Activated CD4-positive, alpha-beta T cell treated with anti-CD3 and anti-CD28 coated beads for 36 hours (primary cell): ENCODE measurements around the gene EIF3B. TPM values are rescaled to one million over a fixed set of nuclear protein-coding genes. Genes with fewer than 3 reads are reported as not detected.
"Not testable (repeated sequence)": the region's sequence is repeated elsewhere in the genome, so short reads cannot be mapped to it uniquely, and the experiment has no call there.

Source experiments
- ATAC-seq: fragments of 200-7000 bp; cut with Tn5 transposase; one replicate; pipeline ENCODE4 v1.10.0; 2021; ENCODE audit warnings: mild to moderate bottlenecking, moderate library complexity
- CTCF ChIA-PET: fragments of 350-600 bp; sonication (Branson Sonifier 250); formaldehyde crosslinking; loops from one replicate; lab custom pipeline; 2021; ENCODE audit warnings: antibody characterized with exemption; lab: Charles Lee
- POLR2A ChIA-PET: fragments of 350-600 bp; sonication (Branson Sonifier 250); formaldehyde crosslinking; loops from one replicate; lab custom pipeline; 2021; ENCODE audit warnings: antibody characterized with exemption, inconsistent platforms; lab: Charles Lee
- DNase-seq: peaks from one replicate; pipeline ENCODE4 v3.0.0-alpha.2; 2020
- H3K27ac Mint-ChIP-seq: one replicate; pipeline ENCODE4 v1.8.0; 2021; ENCODE audit warnings: mixed read lengths
- H3K27me3 Mint-ChIP-seq: one replicate; pipeline ENCODE4 v1.8.0; 2021; ENCODE audit warnings: mixed read lengths
- H3K36me3 Mint-ChIP-seq: one replicate; pipeline ENCODE4 v1.8.0; 2021; ENCODE audit warnings: low read depth, mixed read lengths
- H3K4me1 Mint-ChIP-seq: one replicate; pipeline ENCODE4 v1.8.0; 2021; ENCODE audit warnings: mixed read lengths
- H3K4me3 Mint-ChIP-seq: one replicate; pipeline ENCODE4 v1.8.0; 2021; ENCODE audit warnings: mild to moderate bottlenecking, moderate library complexity, mixed read lengths
- H3K9me3 Mint-ChIP-seq: one replicate; pipeline ENCODE4 v1.8.0; 2021; ENCODE audit warnings: low read depth, mixed read lengths
- intact Hi-C, 2 experiments: fragments of 100-400 bp; cut with DNase I in 1 of 2; cut with micrococcal nuclease in 1 of 2; formaldehyde crosslinking; loops; one replicate each; pipeline versions ENCODE4 v1.14.2 to v1.15.1; 2022 to 2024; cut with DNase I, micrococcal nuclease
- total RNA-seq, 2 experiments: library from RNA; stranded (reverse); gene quantifications; one replicate each; pipeline ENCODE4 v1.2.3, GENCODE V29; 2021

EIF3B gene
- total RNA-seq, 2 experiments from 2014 or later = 185 to 227 TPM

GRCh38 chr7:2377492-2377891 lies 22.9 kb downstream of the EIF3B start:
- H3K9me3 Mint-ChIP-seq, H3K4me1 Mint-ChIP-seq, CTCF ChIA-PET, H3K27ac Mint-ChIP-seq, intact Hi-C loops, ATAC-seq, POLR2A ChIA-PET, DNase-seq, H3K4me3 Mint-ChIP-seq, H3K27me3 Mint-ChIP-seq: not testable (repeated sequence)
- peaks cover 63% of the 10 kb centered on the region for H3K36me3 Mint-ChIP-seq

- ATAC-seq, H3K4me3 Mint-ChIP-seq, H3K9me3 Mint-ChIP-seq, CTCF ChIA-PET, H3K4me1 Mint-ChIP-seq, DNase-seq, H3K27me3 Mint-ChIP-seq, intact Hi-C loops: not testable (repeated sequence)
- POLR2A ChIA-PET = interaction anchor here (1.4 kb wide), 1 partner anchor 8 kb away, joined by 4 read pairs; no protein-coding TSS in a partner anchor
- H3K27ac Mint-ChIP-seq = peak overlapping the region; percentile 25
- peaks cover 60% of the 10 kb centered on the region for H3K36me3 Mint-ChIP-seq
Measured at GRCh38 chr7:2378125-2378524, 23.5 kb downstream of the EIF3B start.

- H3K9me3 Mint-ChIP-seq = no peaks in the 10 kb centered on the region
- CTCF ChIA-PET = interaction anchor here (0.7 kb wide), 1 partner anchor 23 kb away, joined by 3 read pairs; no protein-coding TSS in a partner anchor
- no peak overlapping the region for H3K27ac Mint-ChIP-seq
- POLR2A ChIA-PET = interaction anchor here (1.4 kb wide), 1 partner anchor 9 kb away, joined by 4 read pairs; no protein-coding TSS in a partner anchor
- H3K4me3 Mint-ChIP-seq = no peak overlapping the region
- no peaks in the 10 kb centered on the region for H3K27me3 Mint-ChIP-seq
- H3K36me3 Mint-ChIP-seq = peaks cover 58% of the 10 kb centered on the region
- intact Hi-C loops = no loop called here
- DNase-seq (no peak), ATAC-seq (no peak)
- H3K4me1 Mint-ChIP-seq = peaks cover 3% of the 10 kb centered on the region
Measured at GRCh38 chr7:2379161-2379560, 24.5 kb downstream of the EIF3B start.

GRCh38 chr7:2379821-2380450 lies 25.3 kb downstream of the EIF3B start:
- H3K4me3 Mint-ChIP-seq = no peak overlapping the region
- intact Hi-C loops = loop anchor here in 1 of 2 experiments (10.0 kb wide), 1 partner anchor 55 kb away; no protein-coding TSS in a partner anchor
- no peaks in the 10 kb centered on the region for H3K27me3 Mint-ChIP-seq
- CTCF ChIA-PET = interaction anchor here (0.6 kb wide), 1 partner anchor 374 kb away, joined by 3 read pairs; no protein-coding TSS in a partner anchor
- DNase-seq = no peak
- no peak overlapping the region for H3K27ac Mint-ChIP-seq
- ATAC-seq = no peak
- H3K9me3 Mint-ChIP-seq = no peaks in the 10 kb centered on the region
- POLR2A ChIA-PET = no interaction called here
- H3K36me3 Mint-ChIP-seq = peaks cover 53% of the 10 kb centered on the region
- peaks cover 3% of the 10 kb centered on the region for H3K4me1 Mint-ChIP-seq

- Mint-ChIP-seq H3K9me3 (no peaks in the 10 kb centered on the region), H3K27me3 (no peaks in the 10 kb centered on the region), H3K36me3 (peaks cover 48% of the 10 kb centered on the region), H3K4me1 (peaks cover 3% of the 10 kb centered on the region), H3K27ac (no peak overlapping the region), H3K4me3 (no peak overlapping the region)
- no peak for ATAC-seq
- ChIA-PET POLR2A (no interaction called here), CTCF (no interaction called here)
- no peak for DNase-seq
- intact Hi-C loops = loop anchor here in 1 of 2 experiments (10.0 kb wide), 1 partner anchor 54 kb away; no protein-coding TSS in a partner anchor
Measured at GRCh38 chr7:2380461-2380860, 25.8 kb downstream of the EIF3B start.

- POLR2A ChIA-PET = no interaction called here
- Mint-ChIP-seq H3K4me1 (peaks cover 3% of the 10 kb centered on the region), H3K27ac (no peak overlapping the region), H3K27me3 (no peaks in the 10 kb centered on the region), H3K36me3 (peaks cover 41% of the 10 kb centered on the region), H3K4me3 (no peak overlapping the region), H3K9me3 (no peaks in the 10 kb centered on the region)
- DNase-seq (no peak), ATAC-seq (no peak)
- CTCF ChIA-PET = no interaction called here
- intact Hi-C loops = loop anchor here in 1 of 2 experiments (10.0 kb wide), 1 partner anchor 54 kb away; no protein-coding TSS in a partner anchor
Measured at GRCh38 chr7:2381227-2381626, 26.6 kb downstream of the EIF3B start.

GRCh38 chr7:2381881-2382509 lies 27.4 kb downstream of the EIF3B start:
- peaks cover 34% of the 10 kb centered on the region for H3K36me3 Mint-ChIP-seq
- POLR2A ChIA-PET = interaction anchor here (0.6 kb wide), 1 partner anchor 149 kb away, joined by 3 read pairs; the partner anchor contains the start of gene MAD1L1
- no peak overlapping the region for H3K4me3 Mint-ChIP-seq
- H3K9me3 Mint-ChIP-seq = no peaks in the 10 kb centered on the region
- H3K27ac Mint-ChIP-seq = no peak overlapping the region
- DNase-seq = no peak
- no peak for ATAC-seq
- CTCF ChIA-PET = no interaction called here
- intact Hi-C loops = loop anchor here in 1 of 2 experiments (10.0 kb wide), 1 partner anchor 53 kb away; no protein-coding TSS in a partner anchor
- H3K27me3 Mint-ChIP-seq = no peaks in the 10 kb centered on the region
- H3K4me1 Mint-ChIP-seq = peaks cover 2% of the 10 kb centered on the region

- H3K9me3 Mint-ChIP-seq = no peaks in the 10 kb centered on the region
- no peak overlapping the region for H3K4me3 Mint-ChIP-seq
- peaks cover 23% of the 10 kb centered on the region for H3K36me3 Mint-ChIP-seq
- ChIA-PET POLR2A (interaction anchor here (1.2 to 1.4 kb wide), 2 partner anchors 9 to 13 kb away, joined by 3 to 4 read pairs; no protein-coding TSS in a partner anchor), CTCF (interaction anchor here (0.7 to 1.2 kb wide), 3 partner anchors 48 to 93 kb away, joined by 3 read pairs; no protein-coding TSS in a partner anchor)
- no peak overlapping the region for H3K27ac Mint-ChIP-seq
- H3K27me3 Mint-ChIP-seq = no peaks in the 10 kb centered on the region
- ATAC-seq (no peak), DNase-seq (no peak)
- no peaks in the 10 kb centered on the region for H3K4me1 Mint-ChIP-seq
- intact Hi-C loops = loop anchor here in 1 of 2 experiments (10.0 kb wide), 1 partner anchor 51 kb away; no protein-coding TSS in a partner anchor
Measured at GRCh38 chr7:2383543-2384274, 29.1 kb downstream of the EIF3B start.

GRCh38 chr7:2384354-2385243 lies 30.0 kb downstream of the EIF3B start:
- intact Hi-C loops = loop anchor here in 1 of 2 experiments (10.0 kb wide), 1 partner anchor 50 kb away; no protein-coding TSS in a partner anchor
- DNase-seq (peak; percentile 30), ATAC-seq (no peak)
- Mint-ChIP-seq H3K27me3 (no peaks in the 10 kb centered on the region), H3K4me3 (no peak overlapping the region), H3K36me3 (peaks cover 15% of the 10 kb centered on the region), H3K9me3 (no peaks in the 10 kb centered on the region), H3K27ac (no peak overlapping the region), H3K4me1 (no peaks in the 10 kb centered on the region)
- CTCF ChIA-PET = interaction anchor here (0.7 to 1.2 kb wide), 3 partner anchors 84 to 92 kb away, joined by 3 to 6 read pairs (median 3); no protein-coding TSS in a partner anchor
- POLR2A ChIA-PET = interaction anchor here (1.4 kb wide), 1 partner anchor 10 kb away, joined by 4 read pairs; no protein-coding TSS in a partner anchor

- ATAC-seq, H3K4me3 Mint-ChIP-seq, H3K4me1 Mint-ChIP-seq, DNase-seq, H3K27ac Mint-ChIP-seq, H3K9me3 Mint-ChIP-seq, H3K36me3 Mint-ChIP-seq, H3K27me3 Mint-ChIP-seq, POLR2A ChIA-PET: not testable (repeated sequence)
- intact Hi-C loops = loop anchor here in 1 of 2 experiments (10.0 kb wide), 1 partner anchor 49 kb away; no protein-coding TSS in a partner anchor
- CTCF ChIA-PET = interaction anchor here (1.1 kb wide), 1 partner anchor 83 kb away, joined by 6 read pairs; no protein-coding TSS in a partner anchor
Measured at GRCh38 chr7:2386122-2386521, 31.5 kb downstream of the EIF3B start.
